Karpas-422 (cell line): ENCODE data around the gene ATP8A2. TPM values are rescaled to one million over a fixed set of nuclear protein-coding genes. Genes with fewer than 3 reads are reported as not detected.

Source experiments
- DNase-seq: peaks from one replicate; pipeline ENCODE4 v3.0.0-alpha.2; 2015
- H2AFZ ChIP-seq: fragments of 200-600 bp; sonication (generic); 2 replicates; pipeline ENCODE4 v1.6.1; 2014; ENCODE audit warnings: antibody characterized with exemption, low read length, mixed read lengths
- H3K27ac ChIP-seq: fragments of 200-600 bp; sonication (generic); 2 replicates; pipeline ENCODE4 v1.5.1; 2014; ENCODE audit warnings: mild to moderate bottlenecking, low read length, moderate library complexity
- H3K27me3 ChIP-seq: fragments of 200-600 bp; sonication (generic); 2 replicates; pipeline ENCODE4 v1.6.1; 2014; ENCODE audit warnings: low read length, mixed read lengths
- H3K36me3 ChIP-seq: fragments of 200-600 bp; sonication (generic); 2 replicates; pipeline ENCODE4 v1.6.1; 2014; ENCODE audit warnings: low read length, mixed read lengths; ENCODE audit not compliant: insufficient read depth
- H3K4me1 ChIP-seq: fragments of 200-600 bp; sonication (generic); 2 replicates; pipeline ENCODE4 v1.6.1; 2014; ENCODE audit warnings: mild to moderate bottlenecking, low read length, mixed read lengths
- H3K4me2 ChIP-seq: fragments of 200-600 bp; sonication (generic); 2 replicates; pipeline ENCODE4 v1.6.1; 2014; ENCODE audit warnings: low read length, low read depth, mild to moderate bottlenecking; ENCODE audit not compliant: poor library complexity, severe bottlenecking
- H3K4me3 ChIP-seq: fragments of 200-600 bp; sonication (generic); 2 replicates; pipeline ENCODE4 v1.5.1; 2014; ENCODE audit warnings: mild to moderate bottlenecking, antibody characterized with exemption, low read length, mixed read lengths
- H3K79me2 ChIP-seq: fragments of 200-600 bp; sonication (generic); 2 replicates; pipeline ENCODE4 v1.6.1; 2014; ENCODE audit warnings: mild to moderate bottlenecking, low read length, mixed read lengths
- H3K9ac ChIP-seq: fragments of 200-600 bp; sonication (generic); 2 replicates; pipeline ENCODE4 v1.6.0; 2014; ENCODE audit warnings: low read length
- H3K9me2 ChIP-seq: fragments of 200-600 bp; sonication (generic), shearing (Covaris generic); replicated peaks from 2 replicates; pipeline ENCODE4 v1.6.0; 2014; ENCODE audit warnings: mild to moderate bottlenecking, low read length, moderate library complexity; ENCODE audit not compliant: insufficient read depth
- H3K9me3 ChIP-seq: fragments of 300-700, 200-600 bp; sonication (generic); 2 replicates; pipeline ENCODE4 v1.6.1; 2014; ENCODE audit warnings: low read length, mixed read lengths
- H4K20me1 ChIP-seq: fragments of 200-600 bp; sonication (generic); 2 replicates; pipeline ENCODE4 v1.6.1; 2014; ENCODE audit warnings: mild to moderate bottlenecking, antibody characterized with exemption, low read length, low read depth; ENCODE audit not compliant: insufficient read depth
- total RNA-seq: library from RNA; depleted of rRNA; stranded (reverse); fragments of >200 nt; shearing (Covaris generic); gene quantifications from 2 replicates; pipeline ENCODE4 v1.2.3, GENCODE V29; 2014; ENCODE audit warnings: low replicate concordance

ATP8A2 gene
- total RNA-seq, 1 experiment from 2014 or later: not detected

DNA sequence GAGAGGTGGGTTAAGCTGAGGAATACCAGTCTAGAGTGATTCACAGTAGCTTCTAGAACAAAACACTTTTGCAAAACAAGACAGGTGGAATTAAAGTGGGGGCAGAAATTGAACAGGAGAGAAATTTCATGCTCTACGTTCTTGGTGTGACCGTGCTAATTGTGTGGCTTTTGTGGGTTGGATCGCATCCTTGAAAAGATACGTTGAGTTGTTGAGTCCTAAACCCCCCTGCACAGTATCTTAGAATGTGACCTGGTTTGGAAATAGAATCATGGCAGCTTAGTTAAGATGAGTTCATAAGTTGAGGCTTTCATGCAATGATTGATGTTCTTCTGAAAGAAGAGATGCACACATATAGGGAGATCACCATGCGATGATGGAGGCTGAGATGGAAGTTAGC, 308.2 kb downstream of the ATP8A2 start:
- Histone ChIP-seq H3K9me3 (no peaks in the 10 kb centered on the region), H3K27ac (no peak overlapping the region), H4K20me1 (no peaks in the 10 kb centered on the region), H3K79me2 (no peaks in the 10 kb centered on the region), H3K9ac (no peak overlapping the region), H3K4me1 (no peaks in the 10 kb centered on the region), H2AFZ (no peak overlapping the region), H3K27me3 (no peaks in the 10 kb centered on the region), H3K36me3 (no peaks in the 10 kb centered on the region), H3K4me3 (no peak overlapping the region), H3K9me2 (no peaks in the 10 kb centered on the region), H3K4me2 (no peak overlapping the region)
- DNase-seq: no peak

DNA sequence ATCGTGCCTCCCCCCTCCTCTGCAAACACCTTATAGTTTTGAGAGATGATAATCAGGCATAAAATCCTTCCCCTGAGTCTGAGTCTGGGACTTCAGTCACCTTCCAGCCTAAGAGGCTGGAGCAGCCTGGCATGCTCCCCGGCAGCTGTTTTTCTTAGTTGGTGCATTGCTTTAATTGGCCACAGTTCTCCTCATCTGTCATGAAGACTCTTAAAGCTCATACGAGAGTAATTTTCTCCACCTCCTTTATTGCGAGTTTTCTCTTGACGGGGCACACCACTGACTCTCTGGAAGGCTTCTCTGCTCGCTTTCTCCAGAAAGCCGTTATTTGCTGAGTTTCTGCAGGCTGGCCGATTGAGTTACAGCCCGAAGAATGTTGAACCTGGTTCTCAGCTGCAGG, 310.5 kb downstream of the ATP8A2 start:
- Histone ChIP-seq H3K4me1 (no peaks in the 10 kb centered on the region), H3K27ac (no peak overlapping the region), H3K79me2 (no peaks in the 10 kb centered on the region), H3K9ac (no peak overlapping the region), H3K36me3 (no peaks in the 10 kb centered on the region), H3K27me3 (no peaks in the 10 kb centered on the region), H4K20me1 (no peaks in the 10 kb centered on the region), H3K9me2 (no peaks in the 10 kb centered on the region), H3K9me3 (no peaks in the 10 kb centered on the region), H2AFZ (no peak overlapping the region), H3K4me2 (no peak overlapping the region), H3K4me3 (no peak overlapping the region)
- DNase-seq: no peak

DNA sequence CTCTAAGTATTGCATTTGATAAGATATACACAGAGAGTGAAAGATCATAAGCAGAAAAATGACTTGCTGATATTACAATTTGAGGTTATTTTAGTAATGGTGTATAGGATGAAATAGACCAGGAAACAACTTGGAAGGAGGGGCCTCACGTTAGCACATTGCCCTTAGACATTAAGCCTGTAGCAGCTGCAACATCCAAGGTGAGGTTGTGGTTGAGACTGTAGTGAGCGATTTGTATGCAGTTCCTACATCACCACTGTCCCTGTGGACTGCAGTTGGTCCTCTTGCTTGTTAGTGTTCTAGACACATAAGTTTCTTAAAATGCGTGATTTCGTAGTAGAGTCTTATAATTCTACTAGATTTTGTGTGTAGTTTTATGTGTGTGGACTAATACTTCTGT, 311.3 kb downstream of the ATP8A2 start:
- no peaks in the 10 kb centered on the region for H3K36me3 ChIP-seq
- no peaks in the 10 kb centered on the region for H3K9me3 ChIP-seq
- H2AFZ ChIP-seq: no peak overlapping the region
- H3K9ac ChIP-seq: no peak overlapping the region
- no peak for DNase-seq
- H3K4me3 ChIP-seq: no peak overlapping the region
- no peaks in the 10 kb centered on the region for H3K9me2 ChIP-seq
- no peaks in the 10 kb centered on the region for H3K79me2 ChIP-seq
- H4K20me1 ChIP-seq: no peaks in the 10 kb centered on the region
- H3K27ac ChIP-seq: no peak overlapping the region
- H3K4me2 ChIP-seq: no peak overlapping the region
- H3K4me1 ChIP-seq: no peaks in the 10 kb centered on the region
- no peaks in the 10 kb centered on the region for H3K27me3 ChIP-seq

DNA sequence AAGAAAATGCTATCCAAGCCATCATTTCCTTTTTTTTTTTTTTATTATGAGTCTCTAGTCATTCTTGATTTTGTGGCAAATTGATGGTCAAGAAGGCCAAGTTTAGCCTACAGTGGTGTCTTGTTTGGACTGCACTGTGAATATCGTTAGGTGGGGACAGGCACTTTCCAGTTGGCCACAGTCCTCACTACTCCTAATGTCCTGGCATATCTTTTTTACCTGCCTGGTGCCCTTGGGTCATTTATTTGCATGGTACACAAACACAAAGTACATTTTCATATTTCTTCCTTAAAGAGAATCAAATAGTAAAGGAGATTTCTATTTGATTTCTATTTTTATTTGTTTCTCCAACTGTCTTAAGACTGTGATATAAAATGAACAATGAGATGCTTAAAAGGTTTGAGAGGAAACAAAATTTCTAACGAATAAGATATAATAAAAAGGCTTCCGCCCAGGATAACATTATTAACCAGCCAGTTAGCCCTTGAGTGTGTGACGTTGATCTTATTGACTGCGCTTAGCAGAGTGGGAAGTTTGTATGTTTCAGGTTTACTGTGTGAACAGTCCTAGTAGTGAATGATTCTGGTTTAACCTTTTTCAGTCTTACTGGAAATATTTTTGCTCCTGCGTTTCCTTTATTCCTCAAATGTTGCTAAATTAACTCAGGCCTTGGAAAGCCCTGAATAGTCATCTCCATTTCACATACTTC, 312.0 kb downstream of the ATP8A2 start:
- no peaks in the 10 kb centered on the region for H3K4me1 ChIP-seq
- no peaks in the 10 kb centered on the region for H3K79me2 ChIP-seq
- no peak overlapping the region for H3K9ac ChIP-seq
- H2AFZ ChIP-seq: no peak overlapping the region
- DNase-seq: no peak
- H3K27ac ChIP-seq: no peak overlapping the region
- H3K36me3 ChIP-seq: no peaks in the 10 kb centered on the region
- H3K4me2 ChIP-seq: no peak overlapping the region
- H4K20me1 ChIP-seq: no peaks in the 10 kb centered on the region
- H3K9me2 ChIP-seq: no peaks in the 10 kb centered on the region
- H3K9me3 ChIP-seq: no peaks in the 10 kb centered on the region
- no peak overlapping the region for H3K4me3 ChIP-seq
- H3K27me3 ChIP-seq: no peaks in the 10 kb centered on the region

DNA sequence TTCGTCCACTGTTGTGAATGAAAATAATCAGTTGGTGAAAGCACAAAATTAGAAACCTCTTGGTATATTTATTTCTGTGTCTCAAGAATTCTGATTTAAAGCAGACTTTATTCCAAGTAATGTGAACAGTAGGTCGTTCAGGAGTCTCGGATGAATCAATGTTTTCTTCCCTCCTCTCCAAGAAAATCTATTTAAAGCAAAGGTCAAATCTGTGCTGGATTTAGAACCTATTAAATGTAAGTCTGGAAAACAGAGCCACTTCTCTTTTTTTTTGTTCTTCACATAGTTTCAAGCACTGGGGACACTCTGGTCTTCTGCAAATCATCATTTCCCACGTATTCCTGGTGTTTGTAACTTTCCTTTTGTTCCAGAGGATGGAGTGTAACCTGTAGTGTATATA, 312.7 kb downstream of the ATP8A2 start:
- DNase-seq: no peak
- Histone ChIP-seq H4K20me1 (no peaks in the 10 kb centered on the region), H3K9me2 (no peaks in the 10 kb centered on the region), H3K79me2 (no peaks in the 10 kb centered on the region), H3K27ac (no peak overlapping the region), H3K36me3 (no peaks in the 10 kb centered on the region), H3K9me3 (no peaks in the 10 kb centered on the region), H3K4me2 (no peak overlapping the region), H3K27me3 (no peaks in the 10 kb centered on the region), H3K4me1 (no peaks in the 10 kb centered on the region), H3K9ac (no peak overlapping the region), H2AFZ (no peak overlapping the region), H3K4me3 (no peak overlapping the region)

DNA sequence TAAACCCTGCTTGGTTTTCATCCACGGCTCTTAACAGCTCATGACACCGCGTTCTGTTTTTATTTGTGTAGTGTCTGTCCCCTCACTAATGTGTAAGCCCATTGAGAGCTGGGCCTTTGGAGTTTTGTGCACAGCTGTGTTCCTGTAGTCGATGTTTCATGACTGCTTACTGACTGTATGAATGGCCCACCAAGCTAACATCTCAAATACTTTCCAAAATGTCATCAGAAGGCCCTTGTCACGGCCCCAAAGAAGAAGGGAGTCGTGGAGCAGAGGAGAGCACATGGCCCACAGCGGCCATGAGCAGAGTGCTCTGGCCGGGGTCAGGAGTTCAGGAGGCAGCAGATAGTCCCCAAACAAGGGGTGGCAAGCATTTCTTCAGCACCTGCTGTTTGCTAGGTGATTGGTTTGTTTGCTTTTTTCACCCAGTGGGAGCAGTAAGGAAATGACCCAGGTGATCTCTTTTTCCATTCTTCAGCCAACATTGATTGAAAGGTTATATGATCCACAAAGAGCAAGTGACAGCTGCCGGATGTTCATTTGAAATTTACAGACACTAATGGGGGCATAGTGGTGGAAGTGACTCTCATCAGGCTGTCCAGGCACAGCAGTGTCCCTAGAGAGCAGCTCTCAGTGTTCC, 315.2 kb downstream of the ATP8A2 start:
- Histone ChIP-seq H3K4me2 (no peak overlapping the region), H3K9me3 (no peaks in the 10 kb centered on the region), H2AFZ (no peak overlapping the region), H3K9me2 (no peaks in the 10 kb centered on the region), H3K9ac (no peak overlapping the region), H3K79me2 (no peaks in the 10 kb centered on the region), H4K20me1 (no peaks in the 10 kb centered on the region), H3K36me3 (no peaks in the 10 kb centered on the region), H3K4me3 (no peak overlapping the region), H3K27me3 (no peaks in the 10 kb centered on the region), H3K4me1 (no peaks in the 10 kb centered on the region), H3K27ac (no peak overlapping the region)
- DNase-seq: no peak

DNA sequence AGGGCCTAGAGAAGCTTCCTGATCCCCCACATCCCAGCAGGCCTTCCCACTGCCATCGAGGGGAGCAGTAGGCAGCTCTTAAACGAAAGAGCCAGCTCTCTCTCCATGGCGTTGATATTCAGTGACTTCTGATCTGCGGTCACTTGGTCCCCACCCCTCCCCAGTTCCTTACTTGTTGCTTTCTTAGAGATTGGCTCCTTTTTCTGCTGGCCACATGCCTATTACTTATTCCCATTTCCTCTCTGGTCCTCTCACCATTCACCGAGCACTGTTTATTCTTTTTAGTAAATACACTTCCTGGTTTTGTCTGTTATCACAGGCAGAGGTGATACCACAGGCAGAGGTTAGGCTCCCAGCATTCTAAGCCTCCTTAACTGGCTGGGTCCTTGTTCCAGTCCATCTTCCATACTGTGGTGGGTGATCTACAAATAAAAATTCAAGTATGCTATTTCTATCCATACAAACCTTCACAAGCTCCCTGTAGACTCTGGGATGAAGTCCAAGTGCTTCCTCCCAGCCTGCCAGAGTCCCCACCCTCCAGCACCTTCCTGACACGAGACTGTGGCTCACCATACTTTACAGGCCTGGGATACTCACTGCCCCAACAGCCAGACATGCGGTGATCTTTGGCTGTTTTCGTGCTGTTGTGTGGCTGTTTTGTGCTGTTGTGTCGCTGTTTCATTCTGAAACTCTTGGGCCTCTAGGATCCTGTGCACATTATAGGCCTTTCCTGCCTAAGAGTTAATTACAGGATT, 315.9 kb downstream of the ATP8A2 start:
- Histone ChIP-seq H3K4me1 (no peaks in the 10 kb centered on the region), H3K9ac (no peak overlapping the region), H3K79me2 (no peaks in the 10 kb centered on the region), H3K36me3 (no peaks in the 10 kb centered on the region), H3K27me3 (no peaks in the 10 kb centered on the region), H3K9me2 (no peaks in the 10 kb centered on the region), H2AFZ (no peak overlapping the region), H3K9me3 (no peaks in the 10 kb centered on the region), H3K4me2 (no peak overlapping the region), H3K27ac (no peak overlapping the region), H3K4me3 (no peak overlapping the region), H4K20me1 (no peaks in the 10 kb centered on the region)
- no peak for DNase-seq

DNA sequence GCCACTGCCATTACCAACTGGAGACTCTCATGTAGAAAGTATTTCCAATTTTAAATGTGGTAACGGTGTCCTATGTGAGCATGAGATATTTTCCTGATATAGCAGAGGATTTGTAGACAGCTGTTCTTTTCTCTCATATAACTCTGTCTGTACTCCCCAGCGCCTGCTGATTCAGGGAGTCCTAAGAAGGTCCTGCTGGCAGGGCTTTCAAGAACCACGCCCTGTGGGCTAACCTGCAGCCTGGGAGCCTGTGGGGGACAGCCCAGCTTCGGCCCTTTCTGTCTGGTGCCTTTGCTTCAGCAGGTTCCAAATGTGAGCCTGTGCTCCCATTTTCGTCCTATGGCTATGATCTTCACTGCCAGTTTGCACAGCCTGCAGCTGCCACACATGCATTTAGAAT, 316.8 kb downstream of the ATP8A2 start:
- Histone ChIP-seq H3K4me1 (no peaks in the 10 kb centered on the region), H3K79me2 (no peaks in the 10 kb centered on the region), H3K36me3 (no peaks in the 10 kb centered on the region), H3K9ac (no peak overlapping the region), H3K4me3 (no peak overlapping the region), H3K9me2 (no peaks in the 10 kb centered on the region), H3K27me3 (no peaks in the 10 kb centered on the region), H3K27ac (no peak overlapping the region), H3K9me3 (no peaks in the 10 kb centered on the region), H3K4me2 (no peak overlapping the region), H4K20me1 (no peaks in the 10 kb centered on the region), H2AFZ (no peak overlapping the region)
- no peak for DNase-seq
